Endothelial cell of umbilical vein (primary cell): ENCODE results near the gene SDC3. TPM values are rescaled to one million over a fixed set of nuclear protein-coding genes. Genes with fewer than 3 reads are reported as not detected.

Experiments
- BruUV-seq: library from RNA; stranded (reverse); fragments of 400-500 nt; replicated peaks from 2 replicates; lab custom pipeline; 2021; lab: Mats Ljungman, UMichigan
- CTCF ChIA-PET: fragments of 300-600, 350-600 bp; sonication (Branson Sonifier 250); formaldehyde crosslinking; loops from one replicate; lab custom pipeline; 2021; ENCODE audit warnings: antibody characterized with exemption, inconsistent platforms; lab: Charles Lee
- POLR2A ChIA-PET: fragments of 300-600, 350-600 bp; sonication (Branson Sonifier 250); formaldehyde crosslinking; loops from one replicate; lab custom pipeline; 2021; ENCODE audit warnings: antibody characterized with exemption, inconsistent platforms; lab: Charles Lee
- DNase-seq: peaks from one replicate; pipeline ENCODE4 v3.0.0-alpha.2; 2011; ENCODE audit warnings: low read depth, low spot score
- FAIRE-seq: peaks from 2 replicates; lab custom pipeline; 2011; peaks lifted over from hg19 to GRCh38; lab: Jason Lieb, UNC
- H2AFZ ChIP-seq: 2 replicates; pipeline ENCODE4 v1.6.0; 2012; ENCODE audit warnings: low read depth, low read length, control low read depth, inconsistent platforms
- H3K27ac ChIP-seq: 2 replicates; pipeline ENCODE4 v1.5.1; 2011; ENCODE audit warnings: low read depth, mild to moderate bottlenecking, control low read depth, low read length, moderate library complexity; ENCODE audit not compliant: insufficient read depth
- H3K27me3 ChIP-seq, 2 experiments: 2 replicates each; pipeline versions ENCODE4 v1.6.0 to v1.6.1; 2011; ENCODE audit warnings: low read length in 2 of 2, mixed read lengths in 1 of 2; ENCODE audit not compliant: control insufficient read depth in 2 of 2, insufficient read depth in 2 of 2
- H3K36me3 ChIP-seq, 2 experiments: 2 replicates in 1 of 2; 3 replicates in 1 of 2; pipeline ENCODE4 v1.5.1; 2011; ENCODE audit warnings: low read length in 2 of 2, mild to moderate bottlenecking in 1 of 2, moderate library complexity in 1 of 2; ENCODE audit not compliant: control insufficient read depth in 2 of 2, insufficient read depth in 2 of 2; ENCODE audit errors: extremely low read depth in 1 of 2
- H3K4me1 ChIP-seq: 3 replicates; pipeline ENCODE4 v1.5.1; 2011; ENCODE audit warnings: mild to moderate bottlenecking, low read length; ENCODE audit not compliant: control insufficient read depth, insufficient read depth; ENCODE audit errors: extremely low read depth
- H3K4me2 ChIP-seq: 2 replicates; pipeline ENCODE4 v1.6.1; 2011; ENCODE audit warnings: low read length, control low read depth, mixed read lengths; ENCODE audit not compliant: insufficient read depth
- H3K4me3 ChIP-seq, 3 experiments: fragments of 200-600 bp in 1 of 3; sonication (generic), shearing (Covaris generic) in 1 of 3; replicated peaks in 1 of 3; 2 replicates each; pipeline ENCODE4 v1.5.1; 2011 to 2016; ENCODE audit warnings: control low read depth in 3 of 3, low read length in 3 of 3, mild to moderate bottlenecking in 2 of 3, inconsistent platforms in 1 of 3, low read depth in 1 of 3, moderate library complexity in 1 of 3; ENCODE audit not compliant: insufficient read depth in 1 of 3
- H3K79me2 ChIP-seq: 2 replicates; pipeline ENCODE4 v1.6.0; 2012; ENCODE audit warnings: low read length, inconsistent platforms; ENCODE audit not compliant: control insufficient read depth, insufficient read depth
- H3K9ac ChIP-seq: replicated peaks from 2 replicates; pipeline ENCODE3; 2011; ENCODE audit warnings: low read length, control low read depth; ENCODE audit not compliant: insufficient read depth; ENCODE audit errors: extremely low read depth
- H3K9me1 ChIP-seq: replicated peaks from 3 replicates; pipeline ENCODE4 v1.6.0; 2011; ENCODE audit warnings: mild to moderate bottlenecking, low read length; ENCODE audit not compliant: control insufficient read depth, insufficient read depth; ENCODE audit errors: extremely low read depth
- H3K9me3 ChIP-seq: replicated peaks from 2 replicates; pipeline ENCODE4 v1.5.1; 2012; ENCODE audit warnings: low read length, inconsistent platforms; ENCODE audit not compliant: control insufficient read depth, insufficient read depth
- H4K20me1 ChIP-seq: replicated peaks from 2 replicates; pipeline ENCODE3; 2011; ENCODE audit warnings: mild to moderate bottlenecking, low read length; ENCODE audit not compliant: control insufficient read depth, insufficient read depth; ENCODE audit errors: extremely low read depth
- EZH2 ChIP-seq: IDR thresholded peaks from 2 replicates; pipeline ENCODE4 v1.6.1; 2012; ENCODE audit warnings: borderline replicate concordance, low read depth, mild to moderate bottlenecking, moderate library complexity, low read length, inconsistent platforms; ENCODE audit not compliant: severe bottlenecking
- FOS ChIP-seq: IDR thresholded peaks from 2 replicates; pipeline ENCODE4 v1.6.1; 2011; ENCODE audit warnings: mild to moderate bottlenecking, low read length, moderate library complexity, borderline replicate concordance; ENCODE audit not compliant: insufficient read depth
- MYC ChIP-seq: IDR thresholded peaks from one replicate; pipeline ENCODE4 v1.6.1; 2011; ENCODE audit warnings: mild to moderate bottlenecking, low read depth, low read length
- POLR2AphosphoS5 ChIP-seq: IDR thresholded peaks from 2 replicates; pipeline ENCODE4 v1.6.1; 2012; ENCODE audit warnings: low read depth, mild to moderate bottlenecking, control low read depth, low read length, moderate library complexity; ENCODE audit not compliant: insufficient read depth
- dilution Hi-C: fragments of 300-500 bp; cut with MboI; formaldehyde crosslinking; loops from one replicate; pipeline ENCODE4 v1.15.0; 2019; ENCODE audit warnings: low sequenced_read_pairs; ENCODE audit not compliant: extremely low pct_ligation_motif_present
- intact Hi-C: fragments of 100-400 bp; cut with micrococcal nuclease; formaldehyde crosslinking; loops from one replicate; pipeline ENCODE4 v1.10.0; 2022
- polyA plus RNA-seq, 4 experiments: library from polyadenylated mRNA; depleted of rRNA in 3 of 4; stranded (reverse) in 3 of 4; unstranded in 1 of 4; fragments of >200 nt; gene quantifications; 2 replicates each; pipeline versions ENCODE4 v1.2.1 to v1.2.3, GENCODE V29; 2011 to 2012; ENCODE audit warnings: missing spikeins in 1 of 4
- total RNA-seq: library from RNA; stranded (reverse); gene quantifications from 2 replicates; pipeline ENCODE4 v1.2.3, GENCODE V29; 2021
- TF ChIP-seq, protein P1 (sequence below): IDR thresholded peaks from 2 replicates; pipeline ENCODE4 v1.6.1; 2011; ENCODE audit not compliant: insufficient read depth, insufficient read length

The SDC3 gene
- total and polyA plus RNA-seq, 2 donors (not counting 3 experiments of a cell fraction or from before 2014, with no cell fraction given), result 7.1 to 25.9 TPM

DNA sequence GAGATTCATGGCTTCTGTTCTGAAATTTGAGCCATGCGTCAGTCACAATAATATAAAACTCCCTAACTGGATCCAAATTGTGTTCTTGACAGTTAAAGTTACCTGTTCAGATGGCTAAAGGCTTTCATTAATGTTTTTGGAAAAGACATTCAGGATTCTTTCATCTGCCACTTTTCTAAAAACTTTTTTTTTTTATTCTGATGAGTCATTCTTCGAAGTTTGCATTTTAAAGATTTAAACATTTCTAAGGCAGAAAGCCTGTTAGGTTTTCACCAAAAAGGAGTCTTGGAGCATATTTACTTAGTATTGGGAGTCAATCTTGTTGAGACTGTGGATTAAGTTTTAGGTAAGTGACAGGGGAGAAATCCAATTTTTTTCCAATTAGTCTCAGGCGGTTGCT, 18.9 kb upstream of the SDC3 start:
- FAIRE-seq (no peak), DNase-seq (no peak)
- TF ChIP-seq POLR2AphosphoS5 (no peak), FOS (peak; percentile 21)
- no peaks in the 10 kb centered on the region for H3K27me3 ChIP-seq
- H3K9me1 ChIP-seq, result no peaks in the 10 kb centered on the region
- H3K4me1 ChIP-seq, result no peaks in the 10 kb centered on the region
- ChIA-PET POLR2A (no interaction called here), CTCF (interaction anchor here (1.8 to 8.2 kb wide), 2 partner anchors 126 to 148 kb away, joined by 7 to 73 read pairs; no protein-coding TSS in a partner anchor)
- no peaks in the 10 kb centered on the region for H4K20me1 ChIP-seq
- no peaks in the 10 kb centered on the region for H3K9me3 ChIP-seq
- intact Hi-C loops, result no loop called here
- no peak overlapping the region for H3K4me3 ChIP-seq
- no peak overlapping the region for H3K4me2 ChIP-seq
- no peak overlapping the region for H3K9ac ChIP-seq
- peaks cover 3 to 8% of the 10 kb centered on the region in 2 experiments for H3K36me3 ChIP-seq
- H3K27ac ChIP-seq, result no peak overlapping the region
- H3K79me2 ChIP-seq, result no peaks in the 10 kb centered on the region
- BruUV-seq, result no TSS peak
- dilution Hi-C loops, result no loop called here
- no peak overlapping the region for H2AFZ ChIP-seq

DNA sequence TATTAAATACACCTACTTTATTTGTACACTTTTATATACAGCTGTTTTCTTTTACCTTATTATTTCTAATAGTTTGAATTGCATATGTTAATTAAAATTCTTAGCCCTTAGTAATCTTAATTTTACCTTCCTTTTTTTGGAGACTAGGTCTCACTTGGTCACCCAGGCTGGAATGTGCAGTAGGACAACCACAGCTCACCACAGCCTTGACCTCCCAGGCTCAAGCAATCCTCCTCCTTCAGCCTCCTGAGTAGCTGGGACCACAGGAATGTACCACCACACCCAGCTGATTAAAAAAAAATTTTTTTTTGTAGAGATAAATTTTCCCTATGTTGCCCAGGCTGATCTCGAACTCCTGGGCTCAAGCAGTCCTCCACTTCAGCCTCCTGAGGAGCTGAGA, 15.0 kb upstream of the SDC3 start:
- TF ChIP-seq EZH2, result no peak
- no peak for TF ChIP-seq MYC
- TF ChIP-seq POLR2AphosphoS5, result no peak
- TF ChIP-seq, protein P1, sequence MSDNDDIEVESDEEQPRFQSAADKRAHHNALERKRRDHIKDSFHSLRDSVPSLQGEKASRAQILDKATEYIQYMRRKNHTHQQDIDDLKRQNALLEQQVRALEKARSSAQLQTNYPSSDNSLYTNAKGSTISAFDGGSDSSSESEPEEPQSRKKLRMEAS, result no peak
- no peak for FAIRE-seq
- Histone ChIP-seq H3K4me3 (no peak overlapping the region), H3K4me2 (no peak overlapping the region), H2AFZ (no peak overlapping the region), H3K27me3 (peaks cover 0 to 2% of the 10 kb centered on the region in 2 experiments), H3K79me2 (no peaks in the 10 kb centered on the region), H3K9ac (no peak overlapping the region), H3K9me3 (no peaks in the 10 kb centered on the region), H3K27ac (no peak overlapping the region), H3K4me1 (no peaks in the 10 kb centered on the region), H3K9me1 (no peaks in the 10 kb centered on the region), H3K36me3 (no peaks in the 10 kb centered on the region), H4K20me1 (no peaks in the 10 kb centered on the region)
- no TSS peak for BruUV-seq
- ChIA-PET POLR2A (no interaction called here), CTCF (interaction anchor here (0.9 to 6.0 kb wide), 7 partner anchors 8 to 144 kb away, joined by 3 to 49 read pairs (median 4); no protein-coding TSS in a partner anchor)
- no peak for DNase-seq
- dilution Hi-C loops, result loop anchor here (25.0 kb wide), 1 partner anchor 111 kb away; no protein-coding TSS in a partner anchor
- intact Hi-C loops, result no loop called here
